HG03354 (cell line): Measurements from ENCODE around the gene MAP3K5.
"Not testable (repeated sequence)": the region's sequence is repeated elsewhere in the genome, so short reads cannot be mapped to it uniquely, and the experiment has no call there.

Source experiments
- ATAC-seq: cut with Tn5 transposase; IDR thresholded peaks from one replicate; pipeline ENCODE4 v1.9.1; 2021; ENCODE audit warnings: mild to moderate bottlenecking; ENCODE audit not compliant: unreplicated experiment, poor library complexity, severe bottlenecking

The MAP3K5 gene

DNA sequence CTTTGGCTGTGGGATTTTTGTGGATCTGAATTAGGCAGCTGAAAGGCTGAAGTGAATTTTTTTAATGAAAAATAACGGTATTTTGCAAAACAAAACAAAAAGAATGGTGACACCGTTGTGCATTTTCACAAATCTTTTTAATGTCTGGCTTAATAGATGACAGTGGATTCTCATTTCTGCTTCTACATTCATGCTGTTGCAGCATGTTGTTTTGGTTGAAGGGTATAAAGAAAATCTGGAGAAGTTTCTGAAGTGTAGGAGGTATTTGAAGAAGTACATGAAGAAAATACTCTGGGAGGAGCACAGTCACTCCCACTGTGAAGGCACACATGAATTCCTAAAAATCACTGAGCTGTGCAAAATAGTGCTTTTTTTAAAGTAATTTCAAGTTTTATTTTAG lies 3.1 kb upstream of the MAP3K5 start:
- no peak for ATAC-seq

- no peak for ATAC-seq
Observed at GRCh38 chr6:136793363-136793762, 1.1 kb upstream of the MAP3K5 start.

DNA sequence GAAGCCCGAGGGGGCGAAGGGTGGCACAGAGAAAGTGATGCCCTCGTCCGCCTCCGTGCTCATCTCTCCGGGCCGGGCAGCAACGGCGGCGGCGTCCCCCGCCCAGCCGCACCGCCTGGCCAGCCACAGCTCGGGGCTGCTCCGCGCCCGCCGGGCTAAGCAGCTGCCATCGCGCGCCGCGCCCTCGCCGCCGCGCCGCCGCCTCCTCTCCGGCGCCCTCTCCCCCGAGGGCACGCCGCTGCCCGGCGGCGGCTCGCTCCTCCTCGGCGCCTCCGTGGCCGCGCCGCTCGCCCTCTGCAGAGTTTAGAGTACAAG lies 225 bp downstream of the MAP3K5 start:
- no peak for ATAC-seq

GRCh38 chr6:136791296-136792094 lies 782 bp downstream of the MAP3K5 start:
- peak; percentile 27 for ATAC-seq

GRCh38 chr6:136790411-136791295 lies 1.6 kb downstream of the MAP3K5 start:
- no peak for ATAC-seq

DNA sequence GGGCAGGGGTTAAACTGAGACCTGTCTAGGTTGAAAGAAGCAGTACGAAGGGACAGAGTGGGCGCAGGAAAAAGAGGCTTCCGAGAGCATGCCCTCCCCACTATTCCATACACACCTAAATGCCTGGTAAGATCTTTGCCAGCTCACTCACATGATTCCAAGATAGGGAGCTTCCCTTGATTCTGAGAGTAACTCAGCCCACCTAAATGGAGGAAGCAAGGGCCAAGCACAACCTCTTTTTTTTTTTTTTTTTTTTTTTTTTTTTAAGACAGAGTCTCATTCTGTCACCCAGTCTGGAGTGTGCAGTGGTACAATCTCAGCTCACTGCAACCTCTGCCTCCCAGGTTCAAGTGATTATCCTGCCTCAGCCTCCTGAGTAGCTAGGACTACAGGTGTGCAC lies 2.8 kb downstream of the MAP3K5 start:
- ATAC-seq = not testable (repeated sequence)

- ATAC-seq = no peak
Observed at GRCh38 chr6:136788069-136788902, 4.0 kb downstream of the MAP3K5 start.

GRCh38 chr6:136787726-136788068 lies 4.6 kb downstream of the MAP3K5 start:
- no peak for ATAC-seq

GRCh38 chr6:136786658-136787057 lies 5.6 kb downstream of the MAP3K5 start:
- no peak for ATAC-seq

DNA sequence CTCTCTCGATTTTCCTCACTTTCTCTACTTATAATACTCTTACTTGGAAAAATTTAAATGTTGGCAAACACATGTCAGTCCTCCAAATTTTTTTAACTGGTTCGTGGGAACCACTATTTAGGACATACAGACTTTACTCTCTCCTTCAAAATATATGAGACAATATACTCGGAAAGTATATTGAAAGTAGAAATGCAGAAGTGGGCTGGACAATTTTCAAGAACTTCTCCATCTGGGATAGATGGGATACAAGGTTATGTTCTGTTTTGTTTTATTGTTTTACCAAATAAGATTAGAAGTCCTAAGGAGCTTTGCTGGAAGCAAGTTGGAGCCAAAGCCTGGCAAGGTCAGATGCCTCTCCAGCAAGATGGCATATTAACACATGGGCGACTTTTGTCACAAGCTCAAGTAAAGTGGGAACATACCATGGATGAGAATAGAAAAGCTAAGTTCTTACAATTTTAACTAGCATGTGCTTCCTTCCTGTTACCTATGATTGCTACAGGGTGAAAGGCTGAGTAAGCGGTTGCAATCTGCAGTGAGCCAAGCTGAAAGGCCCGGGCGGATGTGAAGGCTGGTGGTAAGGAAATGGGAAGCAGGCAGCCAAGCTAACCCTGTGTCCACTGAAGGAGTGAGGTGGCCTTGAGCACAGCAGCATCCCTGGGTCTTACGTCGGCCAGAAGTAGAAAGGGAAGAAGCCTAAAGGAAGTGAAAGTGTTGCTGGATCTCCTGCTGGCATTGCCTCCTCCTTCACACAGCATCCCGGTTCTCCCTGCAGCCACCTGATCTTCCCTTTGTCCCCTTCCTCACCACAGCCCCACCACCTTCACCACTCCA lies 7.1 kb downstream of the MAP3K5 start:
- peak; percentile 37 for ATAC-seq

DNA sequence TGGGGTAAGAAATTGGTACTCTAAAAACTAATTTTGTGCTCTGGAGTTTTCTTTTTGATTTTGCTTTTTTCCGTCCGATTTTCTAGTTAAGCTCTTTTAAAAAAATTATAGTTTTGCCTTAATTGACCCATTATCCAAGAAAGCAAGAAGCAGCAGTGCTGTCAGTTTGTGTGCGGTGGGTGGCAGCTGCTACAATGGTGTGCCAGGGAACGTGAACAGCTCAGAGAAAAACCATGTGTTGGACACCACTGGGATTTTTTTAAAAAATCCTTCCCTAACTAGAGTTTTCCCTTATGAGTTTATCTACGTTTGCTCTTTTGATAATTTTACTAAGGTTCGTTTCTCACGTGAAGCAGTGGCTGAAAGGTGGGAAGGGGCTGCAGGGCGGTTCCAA lies 8.0 kb downstream of the MAP3K5 start:
- ATAC-seq = no peak

DNA sequence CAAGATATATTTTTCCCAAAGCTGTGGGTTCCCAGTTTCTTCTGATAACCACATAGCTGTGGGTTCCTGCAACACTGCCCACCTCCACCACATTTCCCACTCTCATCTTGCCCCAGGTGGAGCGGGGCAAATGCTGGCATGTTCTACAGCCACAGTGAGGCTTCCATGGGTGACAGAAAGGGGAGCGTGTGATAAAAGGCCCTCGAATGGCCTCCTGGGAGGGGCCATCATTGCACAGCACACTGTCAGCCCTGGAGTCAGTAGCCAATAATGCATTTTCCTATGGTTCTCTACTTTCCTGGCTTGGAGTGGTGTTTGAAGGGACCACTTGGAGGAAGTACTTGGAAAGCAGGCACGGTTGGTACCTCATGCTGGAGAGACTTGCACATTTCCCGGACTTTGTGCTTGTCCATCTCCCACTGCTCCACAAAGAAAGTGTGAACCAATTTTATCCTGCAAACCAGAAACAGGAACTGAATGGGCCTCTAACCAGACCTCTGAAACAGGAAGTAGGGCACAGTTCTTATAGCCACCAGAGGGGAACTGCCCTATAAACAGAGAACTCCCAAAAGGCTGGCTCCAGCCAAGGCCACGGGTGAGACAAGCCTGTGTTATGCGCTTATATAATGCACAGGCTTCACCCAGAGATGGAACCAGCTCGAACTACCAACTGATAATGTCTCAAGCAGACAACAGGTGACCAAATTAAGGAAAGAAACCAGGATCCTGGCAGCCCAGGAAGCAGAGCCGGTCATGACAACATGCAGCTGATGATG lies 8.6 kb downstream of the MAP3K5 start:
- peak; percentile 86 for ATAC-seq

GRCh38 chr6:136783021-136783420 lies 9.3 kb downstream of the MAP3K5 start:
- ATAC-seq = no peak

DNA sequence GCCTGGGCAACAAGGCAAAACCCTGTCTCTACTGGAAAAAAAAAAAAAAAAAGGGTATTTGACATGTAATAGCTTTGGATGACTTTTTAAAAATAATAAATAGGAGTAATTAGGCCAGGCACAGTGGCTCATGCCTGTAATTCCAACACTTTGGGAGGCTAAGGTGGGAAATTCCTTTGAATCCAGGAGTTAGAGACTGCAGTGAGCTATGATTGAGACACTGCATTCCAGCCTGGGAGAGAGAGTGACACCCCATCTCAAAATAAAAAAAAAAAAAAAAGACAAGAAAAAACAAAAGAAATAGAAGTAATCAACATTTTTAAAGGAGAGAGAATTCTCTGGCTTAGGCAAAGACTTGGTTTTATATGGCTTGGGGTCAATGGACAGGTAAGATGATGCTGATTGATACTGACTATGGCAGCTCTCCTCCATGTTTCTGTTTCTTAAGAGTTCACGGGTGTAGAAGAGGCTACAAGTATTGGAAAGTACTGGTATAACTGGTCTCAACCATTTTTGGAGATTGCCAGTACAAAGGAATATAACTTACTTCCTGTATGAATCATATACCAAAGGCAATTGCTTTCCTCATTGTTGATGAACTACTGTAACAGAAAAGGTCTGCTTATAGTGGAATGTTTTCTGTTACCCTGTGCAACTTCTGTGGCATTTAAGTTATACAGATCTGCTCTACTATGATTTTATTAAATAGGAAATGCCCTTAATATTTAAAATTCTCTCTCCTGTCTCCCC lies 10.1 kb downstream of the MAP3K5 start:
- no peak for ATAC-seq

- ATAC-seq = no peak
Observed at GRCh38 chr6:136780972-136781371, 11.3 kb downstream of the MAP3K5 start.

DNA sequence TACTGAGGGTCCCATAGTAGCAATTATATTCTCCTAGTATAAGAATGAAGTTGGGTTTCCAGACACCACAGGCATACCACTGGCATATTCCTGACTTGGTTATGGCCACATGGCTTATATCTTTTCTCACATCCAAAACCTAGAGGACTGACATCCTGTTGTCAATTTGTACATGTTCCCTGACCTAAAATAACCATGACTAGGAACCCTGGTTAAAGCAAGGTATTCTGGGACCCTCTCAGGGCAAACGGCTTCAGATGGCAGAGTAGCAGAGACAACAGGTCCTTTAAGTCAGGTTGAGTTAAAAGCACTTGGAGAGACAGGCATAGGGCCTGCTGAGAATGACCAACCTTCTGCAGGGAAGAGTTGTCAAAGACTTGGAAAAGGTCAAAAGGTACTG lies 12.6 kb downstream of the MAP3K5 start:
- no peak for ATAC-seq

DNA sequence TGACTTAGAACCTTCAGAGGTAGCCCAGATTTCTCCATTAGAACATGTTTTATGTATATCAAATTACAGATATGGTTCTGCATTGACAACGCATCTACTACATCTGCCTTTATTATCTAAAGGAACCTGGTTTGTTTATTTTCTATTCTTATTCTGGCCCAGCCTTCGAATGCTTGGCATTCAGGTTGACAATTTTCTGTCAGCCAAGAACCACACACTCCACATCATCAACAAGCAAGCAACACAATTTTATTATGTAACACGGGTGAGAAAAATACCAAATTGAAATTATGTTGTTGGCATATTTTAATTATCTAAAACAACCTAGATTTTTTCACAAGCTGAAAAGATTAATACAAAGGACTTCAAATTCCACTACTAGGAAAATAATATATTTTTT lies 14.6 kb downstream of the MAP3K5 start:
- ATAC-seq = no peak

- no peak for ATAC-seq
Observed at GRCh38 chr6:136775548-136775947, 16.7 kb downstream of the MAP3K5 start.
